ENCODE data around the gene CA9. TPM values are rescaled to one million over a fixed set of nuclear protein-coding genes. Genes with fewer than 3 reads are reported as not detected.

Gene CA9
- 3.4 to 8.1 TPM (median 6.2 TPM) in 5 replicates for total RNA-seq (2022; extraction: Qiagen RNA extraction; ENCODE audit: low read depth)

GRCh38 chr9:35673132-35674024 is at the start of gene CA9:
CA9 (plus strand) TSS chr9:35673928; CDS start chr9:35673960, 32 bp downstream.

GRCh38 chr9:35650341-35651158 is 23.2 kb upstream of the CA9 start, which contains the start of gene SIT1:
SIT1 (minus strand) TSS chr9:35650931; CDS start chr9:35650853, 78 bp downstream.

GRCh38 chr9:35657546-35658136 is 16.1 kb upstream of the CA9 start, which contains the start of gene RMRP:
RMRP (minus strand) TSS chr9:35658019.

GRCh38 chr9:35658137-35658967 is 15.4 kb upstream of the CA9 start, which contains the start of gene CCDC107:
CCDC107 (plus strand) TSS chr9:35658292; CDS start chr9:35658380, 88 bp downstream.

GRCh38 chr9:35664531-35665470 is 8.9 kb upstream of the CA9 start, which contains the start of gene ARHGEF39:
ARHGEF39 (minus strand) TSS chr9:35665195; CDS start chr9:35665169, 26 bp downstream.

GRCh38 chr9:35689542-35690293 is 16.0 kb downstream of the CA9 start, which contains the start of gene TPM2:
TPM2 (minus strand) TSS chr9:35689925; CDS start chr9:35689817, 108 bp downstream.

Other genes with a start within 250 kb of the CA9 start
- gene RUSC2, start 183.8 kb upstream of the CA9 start, total RNA-seq (2022; extraction: Qiagen RNA extraction; ENCODE audit: low read depth): 22.2 to 25.9 TPM (median 23.8 TPM) in 5 replicates
- gene TESK1, start 68.7 kb upstream of the CA9 start, total RNA-seq (2022; extraction: Qiagen RNA extraction; ENCODE audit: low read depth): 22.2 to 26.3 TPM (median 22.7 TPM) in 5 replicates
- 0.06 to 0.13 TPM (median 0.10 TPM) in 3 of 5 replicates, not detected in the others for gene CD72, start 55.5 kb upstream of the CA9 start, total RNA-seq (2022; extraction: Qiagen RNA extraction; ENCODE audit: low read depth)
- not detected in 5 replicates for gene SIT1, start 23.0 kb upstream of the CA9 start, total RNA-seq (2022; extraction: Qiagen RNA extraction; ENCODE audit: low read depth)
- gene RMRP, start 15.9 kb upstream of the CA9 start, total RNA-seq (2022; extraction: Qiagen RNA extraction; ENCODE audit: low read depth): 7.7 to 45.5 TPM (median 11.2 TPM) in 4 of 5 replicates, not detected in the other
- 20.7 to 25.4 TPM (median 22.7 TPM) in 5 replicates for gene CCDC107, start 15.6 kb upstream of the CA9 start, total RNA-seq (2022; extraction: Qiagen RNA extraction; ENCODE audit: low read depth)
- gene ARHGEF39, start 8.7 kb upstream of the CA9 start, total RNA-seq (2022; extraction: Qiagen RNA extraction; ENCODE audit: low read depth): 11.9 to 21.4 TPM (median 19.4 TPM) in 5 replicates
- gene TPM2, start 16.0 kb downstream of the CA9 start, total RNA-seq (2022; extraction: Qiagen RNA extraction; ENCODE audit: low read depth): 576 to 636 TPM (median 626 TPM) in 5 replicates
- 104 to 127 TPM (median 121 TPM) in 5 replicates for gene TLN1, start 58.3 kb downstream of the CA9 start, total RNA-seq (2022; extraction: Qiagen RNA extraction; ENCODE audit: low read depth)
- 55.2 to 62.8 TPM (median 58.7 TPM) in 5 replicates for gene CREB3, start 58.7 kb downstream of the CA9 start, total RNA-seq (2022; extraction: Qiagen RNA extraction; ENCODE audit: low read depth)
- gene GBA2, start 75.3 kb downstream of the CA9 start, total RNA-seq (2022; extraction: Qiagen RNA extraction; ENCODE audit: low read depth): 27.0 to 34.7 TPM (median 32.4 TPM) in 5 replicates
- 13.0 to 17.9 TPM (median 16.5 TPM) in 5 replicates for gene RGP1, start 75.4 kb downstream of the CA9 start, total RNA-seq (2022; extraction: Qiagen RNA extraction; ENCODE audit: low read depth)
- 0.23 to 0.38 TPM in 2 of 5 replicates, not detected in the others for gene MSMP, start 80.3 kb downstream of the CA9 start, total RNA-seq (2022; extraction: Qiagen RNA extraction; ENCODE audit: low read depth)
- gene NPR2, start 117.7 kb downstream of the CA9 start, total RNA-seq (2022; extraction: Qiagen RNA extraction; ENCODE audit: low read depth): 3.8 to 6.4 TPM (median 5.9 TPM) in 5 replicates
- gene SPAG8, start 138.3 kb downstream of the CA9 start, total RNA-seq (2022; extraction: Qiagen RNA extraction; ENCODE audit: low read depth): 0.24 to 0.70 TPM (median 0.46 TPM) in 4 of 5 replicates, not detected in the other
- 73.1 to 103 TPM (median 93.6 TPM) in 5 replicates for gene HINT2, start 141.1 kb downstream of the CA9 start, total RNA-seq (2022; extraction: Qiagen RNA extraction; ENCODE audit: low read depth)
- gene FAM221B, start 154.8 kb downstream of the CA9 start, total RNA-seq (2022; extraction: Qiagen RNA extraction; ENCODE audit: low read depth): not detected in 5 replicates
- gene TMEM8B, start 155.3 kb downstream of the CA9 start, total RNA-seq (2022; extraction: Qiagen RNA extraction; ENCODE audit: low read depth): 1.5 to 3.4 TPM (median 3.1 TPM) in 5 replicates
- not detected in 5 replicates for gene OR13J1, start 196.5 kb downstream of the CA9 start, total RNA-seq (2022; extraction: Qiagen RNA extraction; ENCODE audit: low read depth)
- gene HRCT1, start 232.3 kb downstream of the CA9 start, total RNA-seq (2022; extraction: Qiagen RNA extraction; ENCODE audit: low read depth): 0.11 to 0.17 TPM (median 0.14 TPM) in 3 of 5 replicates, not detected in the others
- 0.08 TPM in 1 of 5 replicates, not detected in the others for gene SPAAR, start 235.6 kb downstream of the CA9 start, total RNA-seq (2022; extraction: Qiagen RNA extraction; ENCODE audit: low read depth)

All from A549 treated with DMSO at 1 μM for 4 hours (cell line).